Esophagus squamous epithelium (tissue), 4 donors: ENCODE data around the gene ZNF860.

Experiments used
- POLR2A ChIP-seq, 4 donors: fragments of 450-650 bp; IDR thresholded peaks; one replicate each; pipeline ENCODE4 v1.6.1; 2017; ENCODE audit warnings: antibody characterized with exemption in 4 of 4, mild to moderate bottlenecking in 4 of 4, moderate library complexity in 3 of 4
- TF ChIP-seq, protein P1 (sequence below), 6 experiments: fragments of 450-650 bp in 4 of 6; fragments of 200-600 bp in 2 of 6; sonication (generic) in 2 of 6; IDR thresholded peaks; one replicate each; pipeline ENCODE4 v1.5.1; 2016 to 2019; ENCODE audit warnings: antibody characterized with exemption in 6 of 6, mild to moderate bottlenecking in 4 of 6, moderate library complexity in 4 of 6

DNA sequence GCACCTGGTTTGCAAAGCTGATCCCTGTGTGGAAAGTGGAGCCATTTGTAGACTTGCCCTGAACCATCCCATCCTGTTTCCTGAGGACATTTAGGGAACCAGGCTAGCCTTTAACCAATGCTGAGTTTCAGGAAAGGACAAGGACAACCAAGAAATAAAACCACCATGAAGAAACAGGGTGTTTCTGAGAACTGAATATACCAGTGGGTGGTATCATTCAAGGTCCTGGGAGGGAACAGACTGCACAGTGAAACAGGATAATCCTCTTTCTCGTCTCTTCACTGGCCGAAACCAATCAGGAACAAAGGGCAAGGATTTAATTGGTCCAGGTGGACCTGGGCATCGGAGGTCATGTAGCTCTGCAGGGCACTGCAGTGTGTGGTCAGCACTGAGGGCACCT lies 21.8 kb downstream of the ZNF860 start:
- no peak for TF ChIP-seq POLR2A (IDR thresholded peaks at IDR 0.05)
- TF ChIP-seq, protein P1, sequence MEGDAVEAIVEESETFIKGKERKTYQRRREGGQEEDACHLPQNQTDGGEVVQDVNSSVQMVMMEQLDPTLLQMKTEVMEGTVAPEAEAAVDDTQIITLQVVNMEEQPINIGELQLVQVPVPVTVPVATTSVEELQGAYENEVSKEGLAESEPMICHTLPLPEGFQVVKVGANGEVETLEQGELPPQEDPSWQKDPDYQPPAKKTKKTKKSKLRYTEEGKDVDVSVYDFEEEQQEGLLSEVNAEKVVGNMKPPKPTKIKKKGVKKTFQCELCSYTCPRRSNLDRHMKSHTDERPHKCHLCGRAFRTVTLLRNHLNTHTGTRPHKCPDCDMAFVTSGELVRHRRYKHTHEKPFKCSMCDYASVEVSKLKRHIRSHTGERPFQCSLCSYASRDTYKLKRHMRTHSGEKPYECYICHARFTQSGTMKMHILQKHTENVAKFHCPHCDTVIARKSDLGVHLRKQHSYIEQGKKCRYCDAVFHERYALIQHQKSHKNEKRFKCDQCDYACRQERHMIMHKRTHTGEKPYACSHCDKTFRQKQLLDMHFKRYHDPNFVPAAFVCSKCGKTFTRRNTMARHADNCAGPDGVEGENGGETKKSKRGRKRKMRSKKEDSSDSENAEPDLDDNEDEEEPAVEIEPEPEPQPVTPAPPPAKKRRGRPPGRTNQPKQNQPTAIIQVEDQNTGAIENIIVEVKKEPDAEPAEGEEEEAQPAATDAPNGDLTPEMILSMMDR (IDR thresholded peaks at IDR 0.05), result no peak
